Spleen (tissue), 7 donors: ENCODE measurements around the gene SELENOW.

Experiments
- POLR2A ChIP-seq, 3 donors: fragments of 450-650 bp; IDR thresholded peaks; one replicate each; pipeline ENCODE4 v1.5.1; 2017; ENCODE audit warnings: antibody characterized with exemption in 3 of 3, mild to moderate bottlenecking in 1 of 3
- POLR2AphosphoS5 ChIP-seq, 3 donors: sonication (generic); formaldehyde crosslinking; IDR thresholded peaks; one replicate each; pipeline ENCODE4 v1.5.1; 2017; ENCODE audit warnings: antibody characterized with exemption in 3 of 3
- TF ChIP-seq, protein P1 (sequence below), 11 experiments: fragments of 200-600 bp in 7 of 11; fragments of 450-650 bp in 4 of 11; sonication (generic) in 4 of 11; IDR thresholded peaks in 8 of 11; conservative IDR thresholded peaks in 3 of 11; 1 replicate in 7 of 11; 2 replicates in 4 of 11; pipeline versions ENCODE4 v1.4.0 to v1.8.0; 2016 to 2021; ENCODE audit warnings: antibody characterized with exemption in 11 of 11, inconsistent platforms in 4 of 11, mild to moderate bottlenecking in 1 of 11
- donor health status: DM: no; HTN: no; CAD: no; lungs with moderate emphysema.
- donor health status: DM: no; HTN: no; CAD: no.
- donor health status: DM: no; HTN: no; CAD: no.

- no peak for TF ChIP-seq POLR2AphosphoS5 (IDR thresholded peaks at IDR 0.05)
- TF ChIP-seq, protein P1, sequence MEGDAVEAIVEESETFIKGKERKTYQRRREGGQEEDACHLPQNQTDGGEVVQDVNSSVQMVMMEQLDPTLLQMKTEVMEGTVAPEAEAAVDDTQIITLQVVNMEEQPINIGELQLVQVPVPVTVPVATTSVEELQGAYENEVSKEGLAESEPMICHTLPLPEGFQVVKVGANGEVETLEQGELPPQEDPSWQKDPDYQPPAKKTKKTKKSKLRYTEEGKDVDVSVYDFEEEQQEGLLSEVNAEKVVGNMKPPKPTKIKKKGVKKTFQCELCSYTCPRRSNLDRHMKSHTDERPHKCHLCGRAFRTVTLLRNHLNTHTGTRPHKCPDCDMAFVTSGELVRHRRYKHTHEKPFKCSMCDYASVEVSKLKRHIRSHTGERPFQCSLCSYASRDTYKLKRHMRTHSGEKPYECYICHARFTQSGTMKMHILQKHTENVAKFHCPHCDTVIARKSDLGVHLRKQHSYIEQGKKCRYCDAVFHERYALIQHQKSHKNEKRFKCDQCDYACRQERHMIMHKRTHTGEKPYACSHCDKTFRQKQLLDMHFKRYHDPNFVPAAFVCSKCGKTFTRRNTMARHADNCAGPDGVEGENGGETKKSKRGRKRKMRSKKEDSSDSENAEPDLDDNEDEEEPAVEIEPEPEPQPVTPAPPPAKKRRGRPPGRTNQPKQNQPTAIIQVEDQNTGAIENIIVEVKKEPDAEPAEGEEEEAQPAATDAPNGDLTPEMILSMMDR (IDR thresholded peaks at IDR 0.05 in 8 of 11, conservative IDR thresholded peaks at IDR 0.05 in 3 of 11): no peak
- TF ChIP-seq POLR2A (IDR thresholded peaks at IDR 0.05): no peak
These were observed 54.2 kb downstream of the SELENOW start for GRCh38 chr19:47832723-47833122.
